ENCODE data around the gene SH3BP2.

The SH3BP2 gene

DNA sequence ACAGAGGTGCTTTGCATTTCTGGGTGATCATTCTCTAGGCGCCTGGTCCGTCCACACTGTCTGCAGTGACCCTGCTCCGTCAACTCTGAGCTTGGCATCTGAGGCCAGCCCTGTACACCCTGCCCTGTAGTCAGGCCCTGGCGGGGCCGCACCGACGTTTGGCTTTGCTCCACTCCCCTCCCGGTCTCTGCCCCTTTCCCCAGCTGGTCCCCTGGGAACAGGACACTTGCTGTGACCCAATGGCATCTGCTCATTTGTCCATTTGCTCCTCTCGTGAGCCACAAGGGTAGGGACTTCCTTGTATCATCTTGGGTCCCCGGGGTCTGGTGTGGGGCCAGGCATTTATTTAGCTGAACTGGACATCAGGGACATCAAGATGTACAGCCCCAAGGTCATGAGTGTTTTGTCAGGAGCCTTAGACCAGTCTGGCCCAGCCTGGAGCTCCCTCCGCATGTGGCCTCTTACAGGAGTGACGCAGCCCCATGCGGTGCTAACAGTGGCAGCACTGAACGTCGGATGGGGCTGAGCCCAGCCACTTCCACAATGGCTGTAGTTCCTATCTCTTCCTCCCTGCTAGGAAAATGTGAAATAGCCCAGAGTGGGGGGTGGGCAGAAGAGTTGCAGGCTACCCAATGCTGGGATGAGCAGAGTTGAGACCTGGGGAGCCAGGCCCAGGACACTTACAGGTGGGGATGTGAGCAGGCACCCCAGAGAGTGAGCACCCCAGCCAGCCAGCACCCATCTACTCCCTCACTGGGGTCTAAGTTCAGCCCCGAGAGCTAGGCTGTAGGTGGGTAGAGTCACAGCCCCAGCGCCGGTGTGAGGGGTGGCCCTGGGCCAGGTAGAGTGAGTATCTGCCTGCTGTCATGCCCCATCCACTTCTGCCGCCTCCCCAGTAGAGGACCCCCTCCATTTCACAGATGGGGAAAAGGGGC lies 2.0 kb upstream of the SH3BP2 start:
- DNase-seq (ENCODE audit: low spot score) = no peak

DNA sequence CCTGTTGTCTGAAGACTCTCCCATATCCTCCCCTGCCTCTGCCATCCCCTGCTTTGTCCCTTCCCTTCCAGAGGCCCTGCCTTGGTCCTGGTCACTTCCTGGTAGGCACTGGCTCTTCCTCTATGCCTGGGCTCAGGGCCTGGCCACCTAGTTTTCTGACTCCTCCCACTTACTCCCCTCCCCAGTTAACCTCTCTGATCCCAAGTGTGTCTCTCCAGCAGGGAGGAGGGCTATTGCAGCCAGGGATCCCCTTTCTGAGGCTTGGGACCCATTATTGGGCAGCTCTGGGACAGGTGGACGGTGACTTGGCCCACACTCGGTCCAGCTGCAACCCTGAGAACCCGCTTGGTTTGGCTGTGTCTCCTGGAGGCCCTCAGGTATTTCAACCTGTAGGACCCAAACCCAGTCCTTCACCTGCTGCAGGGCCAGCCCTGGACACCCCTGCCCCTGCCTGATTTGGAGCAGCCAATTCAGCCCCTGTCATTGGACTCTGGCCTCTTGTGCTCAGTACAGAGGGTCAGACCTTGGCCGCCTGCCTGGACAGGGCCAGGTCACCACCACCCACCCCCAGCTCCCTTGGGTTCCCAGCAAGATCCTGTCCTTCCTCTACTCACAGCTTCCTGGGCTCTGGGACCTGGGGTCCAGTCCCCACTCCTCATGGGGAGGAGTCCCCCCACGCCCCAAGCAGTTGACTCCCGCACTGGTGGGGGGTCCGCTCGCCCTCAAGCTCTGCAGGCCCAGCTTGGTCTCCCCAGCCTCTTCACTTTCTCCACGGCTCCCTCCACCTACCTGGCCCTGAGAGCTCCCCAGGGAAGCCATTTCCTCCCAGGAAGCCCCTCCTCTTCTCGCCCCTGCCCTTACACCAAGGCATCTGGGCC lies 1.1 kb upstream of the SH3BP2 start:
- no peak for DNase-seq (ENCODE audit: low spot score)

DNA sequence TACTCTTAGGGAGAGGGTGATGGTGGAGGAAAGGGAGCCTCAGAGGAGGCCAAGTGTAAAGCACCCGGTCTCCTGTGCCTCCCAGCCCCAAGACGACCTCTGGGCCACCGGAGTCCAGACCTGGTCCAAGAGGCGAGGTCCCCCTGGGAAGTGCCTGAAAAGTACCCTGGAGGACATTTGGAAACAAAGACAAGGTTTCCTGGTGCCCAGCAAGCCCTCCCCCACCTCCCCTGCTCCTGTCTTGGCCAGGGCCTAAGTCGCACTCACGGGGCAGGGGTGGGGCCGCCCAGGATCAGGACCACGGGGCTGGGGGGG lies 532 bp upstream of the SH3BP2 start:
- no peak for DNase-seq (ENCODE audit: low spot score)

DNA sequence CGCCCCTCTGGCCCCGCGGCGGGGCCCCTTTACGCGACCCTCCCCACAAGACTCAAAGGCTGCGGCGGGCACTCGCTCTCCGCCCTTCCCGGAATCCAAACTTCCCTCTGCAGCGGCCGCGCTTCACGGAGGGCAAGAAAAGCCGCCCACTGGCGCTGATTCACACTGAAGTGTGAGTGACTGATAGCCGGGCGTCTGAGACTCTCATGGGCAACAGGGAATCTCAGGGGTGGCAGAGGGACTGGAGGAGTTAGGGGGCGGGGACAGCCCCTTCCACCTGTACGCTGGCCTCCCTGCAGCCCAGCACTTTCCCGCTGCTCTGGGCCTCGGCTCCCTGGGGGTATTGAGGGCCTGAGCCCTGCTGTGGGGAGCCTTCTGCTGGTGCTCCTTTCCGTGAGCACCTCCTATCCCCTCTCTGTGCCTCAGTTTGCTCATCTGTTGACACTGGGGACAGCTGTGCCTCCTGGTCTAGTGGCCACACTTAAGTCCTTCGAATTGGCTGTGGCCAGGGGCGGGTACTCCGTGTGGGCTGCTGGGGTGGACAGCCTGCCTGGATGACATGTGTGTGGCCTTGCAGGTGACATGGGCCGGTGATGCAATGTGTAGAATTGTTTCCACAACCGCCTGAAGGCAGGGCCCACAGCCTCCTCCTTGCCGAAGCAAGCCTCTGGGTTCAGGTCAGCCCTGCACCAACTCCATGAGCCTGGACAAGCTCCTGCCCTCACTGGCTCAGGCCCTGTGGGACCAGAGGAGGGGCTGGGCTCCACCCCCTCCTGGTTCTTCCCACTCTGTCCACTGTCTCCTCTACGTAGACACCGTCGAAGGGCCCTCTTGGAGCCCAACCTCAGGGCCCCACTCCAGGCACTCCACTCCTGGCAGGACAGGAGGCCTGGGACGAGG lies 951 bp downstream of the SH3BP2 start:
- no peak for DNase-seq (ENCODE audit: low spot score)

DNA sequence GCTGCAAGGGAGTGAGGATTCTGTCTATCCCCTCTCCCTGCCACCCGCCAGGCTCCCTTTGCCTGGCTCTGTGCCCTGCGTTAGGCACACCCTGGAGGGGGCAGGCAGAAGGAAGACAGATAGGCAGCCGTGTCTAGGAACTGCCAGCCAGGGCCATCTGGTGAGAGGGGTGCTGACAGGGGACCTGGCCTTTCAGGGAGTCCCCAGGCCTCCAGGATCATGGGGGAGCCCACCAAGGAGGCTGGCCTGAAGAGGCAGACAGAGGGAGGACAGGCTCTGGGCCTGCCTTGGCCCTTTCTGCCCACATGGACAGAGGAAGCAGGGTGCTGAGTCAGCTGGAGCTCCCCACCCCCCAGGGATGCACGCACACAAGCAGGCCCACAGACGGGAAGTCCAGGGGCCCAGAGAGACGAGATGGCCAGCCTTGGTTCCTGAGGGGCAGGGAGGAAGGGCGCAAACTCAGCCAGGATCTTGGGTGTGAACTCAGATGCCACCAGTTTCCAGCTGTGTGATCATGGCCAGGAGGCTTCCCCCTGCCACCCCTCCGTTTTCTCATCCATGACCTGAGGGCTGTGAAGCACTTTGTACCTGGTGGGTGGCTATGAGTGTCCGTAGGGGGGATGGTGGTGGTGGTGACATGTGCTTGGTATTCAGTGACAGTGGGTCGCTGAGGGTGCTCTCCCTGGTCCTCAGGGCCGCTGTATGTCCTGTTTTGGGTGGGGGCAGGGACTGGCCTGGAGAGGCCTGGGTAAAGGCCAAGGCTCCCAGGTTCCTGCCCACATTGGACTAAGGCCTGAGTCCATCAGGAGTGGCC lies 1.8 kb downstream of the SH3BP2 start:
- DNase-seq (ENCODE audit: low spot score) = no peak

DNA sequence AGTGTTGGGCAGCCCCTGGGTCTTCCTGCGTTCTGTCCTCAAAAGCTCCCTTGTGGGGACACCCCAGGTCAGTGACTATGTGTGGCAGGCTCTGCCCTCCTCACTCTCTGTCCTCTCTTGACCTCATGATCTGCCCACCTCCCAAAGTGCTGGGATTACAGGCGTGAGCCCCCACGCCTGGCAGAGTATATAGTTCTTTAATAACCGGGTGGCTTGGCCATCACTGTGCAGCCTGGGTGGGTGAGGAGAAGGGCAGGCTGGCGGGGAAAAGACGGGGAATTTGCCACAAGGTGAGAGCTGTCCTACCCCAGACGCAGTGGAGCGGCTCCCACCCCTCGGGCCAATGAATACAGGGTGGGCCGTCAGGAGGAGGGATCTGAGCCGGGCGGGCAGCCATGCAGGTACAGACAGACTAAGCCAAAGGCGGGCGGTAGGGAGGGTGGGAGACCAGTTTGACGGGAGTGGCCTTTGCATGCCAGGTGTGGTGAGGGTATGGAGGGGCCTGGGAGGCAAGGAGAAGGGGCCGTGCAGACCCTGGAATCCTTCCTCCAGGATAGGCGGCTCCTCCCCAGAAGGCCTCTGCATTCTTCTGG lies 2.5 kb downstream of the SH3BP2 start:
- DNase-seq (ENCODE audit: low spot score) = no peak

DNA sequence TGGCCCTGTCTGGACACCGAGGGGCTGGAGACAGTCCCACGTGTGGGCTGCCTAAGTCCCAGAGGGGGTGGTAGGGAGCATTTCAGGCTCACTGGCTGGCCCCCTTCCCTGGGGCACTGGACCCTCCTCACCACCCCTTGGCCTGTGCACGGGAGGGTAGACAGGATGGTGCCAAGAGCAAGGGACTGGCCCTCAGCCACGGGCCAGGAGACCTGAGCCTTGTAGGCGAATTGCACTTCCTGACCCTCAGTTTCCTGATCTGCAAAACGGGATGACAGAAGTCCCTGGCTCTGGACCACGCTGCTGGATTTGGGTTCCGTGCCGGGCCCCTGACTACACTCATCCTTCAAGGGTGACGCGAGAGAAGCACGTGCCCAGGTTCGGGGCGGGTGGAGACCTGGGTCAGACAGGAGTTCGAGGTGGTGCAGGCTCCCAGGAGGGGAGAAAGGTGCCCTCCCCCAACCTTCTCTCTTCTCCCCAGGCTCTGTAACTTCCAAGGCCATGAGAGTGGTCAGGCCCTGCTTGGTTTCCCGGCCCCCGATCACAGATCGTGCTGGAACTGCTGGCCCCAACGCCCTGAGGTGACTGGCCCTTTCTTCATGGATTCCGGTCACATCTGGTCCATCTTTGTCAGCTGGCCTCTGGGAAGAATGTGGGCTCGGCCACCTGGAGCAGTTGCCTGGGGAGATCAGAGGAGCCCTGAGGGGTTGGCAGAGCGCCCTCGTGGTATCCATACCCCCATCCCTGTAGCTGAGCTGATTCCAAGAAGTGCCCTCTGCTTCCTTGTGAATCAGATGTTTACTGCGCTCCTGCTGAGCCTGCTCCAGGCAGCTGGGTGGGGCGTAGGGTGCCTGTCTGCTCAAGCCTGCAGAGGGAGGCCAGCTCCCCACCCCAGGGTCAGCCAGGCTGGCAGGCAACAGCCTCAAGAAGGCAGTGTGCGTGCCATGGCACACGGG lies 3.3 kb downstream of the SH3BP2 start:
- no peak for DNase-seq (ENCODE audit: low spot score)

DNA sequence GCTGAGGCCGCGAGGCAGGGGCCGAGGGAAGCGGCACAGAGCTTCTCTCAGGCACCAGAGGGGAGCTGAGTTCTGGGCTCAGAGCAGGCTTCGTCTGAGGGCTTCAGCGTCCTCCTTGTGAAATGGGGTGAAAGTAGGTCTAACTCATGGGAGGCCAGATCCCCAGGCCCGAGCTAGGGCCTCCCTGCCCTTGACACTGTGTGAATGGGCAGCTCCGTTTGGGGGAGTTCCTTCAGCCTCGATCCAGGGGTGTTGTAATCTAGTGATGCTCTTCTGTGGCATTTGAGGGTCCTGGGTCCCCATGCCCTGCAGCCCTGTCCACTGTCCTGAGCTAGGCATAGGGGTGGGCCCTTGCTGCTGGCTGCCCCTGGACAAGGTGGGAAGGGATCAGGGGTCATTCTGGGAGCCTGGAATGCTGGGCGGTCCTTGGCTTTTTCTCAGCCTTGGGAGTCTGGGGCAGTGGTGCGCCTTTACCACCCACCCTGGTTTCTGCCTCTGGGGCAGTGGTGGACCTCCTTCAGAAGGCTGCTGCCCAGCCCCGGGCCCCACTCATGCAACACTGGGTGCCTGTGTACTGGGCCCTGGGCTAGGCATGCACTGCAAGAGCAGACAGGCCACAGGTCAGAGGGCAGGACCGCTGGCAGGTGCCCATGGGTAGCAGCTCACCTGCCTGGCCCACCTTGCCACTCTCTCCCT lies 4.1 kb downstream of the SH3BP2 start:
- no peak for DNase-seq (ENCODE audit: low spot score)

DNA sequence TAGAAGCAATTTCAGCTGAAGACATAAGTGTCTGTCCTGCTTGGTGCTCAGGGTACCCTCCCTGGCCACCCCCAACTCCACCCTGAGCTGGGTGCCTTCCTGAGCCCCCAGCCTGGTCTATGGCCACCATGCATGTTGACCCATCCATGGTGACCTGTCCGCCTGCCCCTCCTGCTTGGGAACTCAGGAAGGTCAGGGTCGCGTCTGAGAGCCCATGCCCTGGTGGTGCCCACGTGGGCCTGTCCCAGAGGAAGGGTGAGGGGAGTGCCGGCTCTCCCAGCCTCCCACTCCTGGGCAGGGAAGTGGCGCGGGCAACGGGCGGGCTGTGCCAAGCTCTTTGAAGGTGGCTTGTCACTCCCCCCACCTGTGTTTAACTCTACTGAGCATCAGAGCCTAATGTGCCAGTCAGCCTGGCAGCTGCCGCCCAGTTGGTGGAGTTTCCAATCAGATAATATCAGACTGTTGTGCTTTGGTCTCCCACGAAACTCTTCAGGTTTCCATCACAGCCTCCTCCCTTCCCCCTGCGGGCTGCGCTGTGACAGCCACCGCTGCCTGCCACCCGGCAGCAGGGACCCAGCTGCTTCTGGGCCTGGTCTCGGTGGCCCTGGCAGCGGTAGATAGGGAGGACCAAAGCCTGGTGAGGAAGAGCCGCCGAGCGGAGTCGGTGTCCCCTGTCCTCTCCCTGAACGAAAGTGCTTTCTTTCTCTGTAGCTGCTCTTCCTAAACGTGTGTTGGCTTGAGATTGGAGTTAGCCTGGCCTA lies 4.8 kb downstream of the SH3BP2 start:
- no peak for DNase-seq (ENCODE audit: low spot score)

DNA sequence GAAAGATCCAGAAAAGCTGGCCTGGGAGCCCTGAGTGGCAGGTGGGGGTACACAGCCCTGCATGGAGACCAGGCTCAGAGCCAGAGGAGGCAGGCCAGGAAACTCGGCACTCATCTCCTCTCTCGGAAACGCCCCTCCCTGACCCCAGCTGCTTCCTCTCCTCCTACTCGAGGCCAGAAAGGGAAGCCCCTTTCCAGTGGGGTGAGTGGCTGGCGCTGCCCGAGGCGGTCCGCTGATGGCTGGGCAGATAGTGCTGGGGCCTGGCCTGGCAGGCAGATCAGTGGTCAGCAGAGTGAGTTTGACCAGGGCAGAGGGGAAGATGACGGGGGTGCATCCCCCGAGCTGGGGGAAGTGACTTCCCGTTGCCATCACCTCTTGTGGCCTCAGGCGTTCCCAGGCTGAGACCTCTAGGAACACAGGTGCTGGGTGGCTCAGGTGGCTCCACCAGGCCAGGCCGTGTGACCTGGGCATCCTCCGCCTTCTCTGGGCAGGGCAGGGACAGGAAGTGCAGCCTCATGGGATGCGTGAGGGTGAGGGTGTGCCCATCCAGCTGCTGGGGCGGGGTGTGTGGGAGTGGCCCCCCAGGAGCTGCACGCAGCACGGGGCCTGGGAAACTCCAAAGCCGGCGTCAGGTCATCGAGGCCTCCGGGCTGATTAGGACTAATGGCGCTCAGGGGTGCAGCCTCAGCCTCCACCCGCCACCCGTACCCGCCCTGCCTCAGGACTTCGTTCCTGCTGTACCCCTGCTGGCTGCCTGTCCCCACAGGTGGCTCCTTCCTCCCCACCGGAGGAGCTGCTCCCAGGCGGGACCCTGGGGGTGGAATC lies 5.7 kb downstream of the SH3BP2 start:
- DNase-seq (ENCODE audit: low spot score) = no peak

DNA sequence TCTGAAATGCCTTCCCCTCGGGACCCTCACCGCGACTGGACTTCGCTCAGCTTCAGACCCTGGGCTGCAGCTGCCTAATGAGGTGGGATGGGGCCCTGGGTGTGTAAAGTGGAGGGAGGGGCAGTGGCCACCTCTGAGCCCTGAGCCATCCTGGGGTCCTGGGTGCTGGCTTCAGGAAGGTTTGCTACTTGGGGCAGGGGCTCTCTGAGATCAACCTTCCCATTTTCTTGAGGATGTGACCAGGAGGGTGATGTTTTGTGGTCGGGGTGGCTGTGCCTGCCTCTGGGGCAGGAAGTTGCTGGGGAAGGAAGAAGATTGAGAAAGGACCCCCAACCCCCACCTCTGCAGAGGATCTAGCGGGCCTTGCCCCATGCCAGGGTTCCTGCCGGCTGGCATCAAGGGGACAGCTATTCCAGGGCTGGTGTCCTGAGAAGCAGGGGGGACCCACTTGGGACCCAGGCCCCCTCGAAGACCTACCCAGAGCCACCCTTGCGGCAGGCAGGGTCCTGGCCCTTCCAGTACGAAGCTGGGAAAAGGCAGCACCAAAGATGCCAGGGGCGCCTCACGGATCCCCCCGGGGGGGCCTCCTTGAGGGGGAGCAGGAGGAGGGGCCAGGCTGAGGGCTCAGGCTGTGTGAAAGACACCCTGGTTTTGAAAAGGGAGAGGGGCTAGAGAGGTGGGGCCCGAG lies 6.5 kb downstream of the SH3BP2 start:
- no peak for DNase-seq (ENCODE audit: low spot score)

DNA sequence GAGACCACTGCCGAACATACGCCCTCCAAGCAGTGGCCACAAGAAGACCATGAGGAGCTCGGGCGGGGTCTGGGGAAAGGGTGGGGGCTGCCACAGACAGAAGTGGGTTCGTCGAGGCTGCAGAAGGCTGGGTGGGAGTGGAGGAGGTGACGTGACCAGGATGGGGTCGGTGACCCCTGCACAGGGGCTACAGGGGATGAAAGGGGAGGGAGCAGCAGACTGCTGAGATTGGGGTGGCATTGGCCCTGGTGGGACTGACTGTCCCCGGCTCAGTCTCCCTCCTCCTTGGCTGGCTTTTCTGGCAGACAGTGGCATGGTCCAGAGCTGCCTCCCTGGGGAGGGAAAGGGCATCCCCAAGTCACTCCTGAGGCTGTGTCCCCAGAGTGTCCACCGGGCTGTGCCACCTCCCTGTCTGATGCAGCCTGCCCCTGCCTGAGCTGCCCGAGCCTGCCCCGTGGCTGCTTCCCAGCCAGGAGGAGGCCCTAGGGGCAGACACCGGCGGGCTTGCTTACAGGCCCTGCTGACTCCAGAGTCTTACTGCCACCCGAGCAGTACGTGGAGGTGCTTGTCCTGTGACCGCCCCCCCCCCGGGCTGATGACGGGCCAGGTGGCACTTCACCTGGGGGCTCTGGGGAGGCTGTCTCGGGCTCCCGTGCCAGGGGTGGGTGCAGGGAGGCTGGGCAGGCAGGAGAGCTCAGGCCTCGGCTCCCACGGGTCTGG lies 7.2 kb downstream of the SH3BP2 start:
- DNase-seq (ENCODE audit: low spot score) = no peak

DNA sequence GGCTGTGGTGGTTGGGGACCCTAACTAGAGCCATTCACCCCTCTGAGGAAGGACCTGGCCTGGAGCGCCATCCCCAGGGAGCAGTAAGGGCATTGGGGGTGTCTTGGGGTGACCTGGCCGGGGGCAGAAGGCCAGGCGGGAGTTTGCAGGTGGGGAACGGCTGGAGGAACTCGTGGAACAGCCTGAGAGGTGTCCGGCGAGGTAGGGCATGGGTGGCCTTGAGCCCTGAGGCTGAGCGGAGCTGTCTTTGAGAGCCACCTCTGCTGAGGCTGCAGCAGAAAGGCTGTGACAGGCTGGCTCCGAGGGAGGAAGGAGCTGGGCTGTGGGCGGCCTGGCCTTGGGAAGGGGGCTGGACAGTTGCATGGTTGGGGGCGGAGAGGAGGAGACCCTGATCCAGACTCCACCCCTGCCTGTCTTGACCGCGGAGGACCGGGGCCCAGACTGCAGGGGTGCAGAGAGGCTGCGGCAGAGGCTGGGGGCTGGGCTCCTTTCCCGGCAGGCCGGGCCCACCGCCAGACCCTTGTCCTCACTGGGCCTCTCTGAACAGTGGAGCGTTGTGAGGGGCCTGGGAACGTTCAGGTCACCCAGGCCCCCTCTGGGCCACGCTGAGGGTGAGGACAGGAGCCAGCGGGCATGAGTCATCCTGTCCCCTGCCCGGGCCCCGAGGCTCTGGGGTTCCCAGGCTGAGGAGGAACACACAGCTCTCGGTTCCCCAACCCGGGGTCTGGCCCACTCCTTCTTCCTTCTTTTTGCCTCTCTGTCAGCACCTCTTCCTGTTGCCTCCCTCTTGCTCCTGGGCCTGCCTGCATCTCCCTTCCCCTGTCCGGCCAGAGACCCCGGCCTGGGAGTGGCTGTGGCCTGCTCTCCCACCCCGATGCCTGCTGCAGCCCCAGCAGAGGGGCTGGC lies 8.1 kb downstream of the SH3BP2 start:
- DNase-seq (ENCODE audit: low spot score) = peak; percentile 66

DNA sequence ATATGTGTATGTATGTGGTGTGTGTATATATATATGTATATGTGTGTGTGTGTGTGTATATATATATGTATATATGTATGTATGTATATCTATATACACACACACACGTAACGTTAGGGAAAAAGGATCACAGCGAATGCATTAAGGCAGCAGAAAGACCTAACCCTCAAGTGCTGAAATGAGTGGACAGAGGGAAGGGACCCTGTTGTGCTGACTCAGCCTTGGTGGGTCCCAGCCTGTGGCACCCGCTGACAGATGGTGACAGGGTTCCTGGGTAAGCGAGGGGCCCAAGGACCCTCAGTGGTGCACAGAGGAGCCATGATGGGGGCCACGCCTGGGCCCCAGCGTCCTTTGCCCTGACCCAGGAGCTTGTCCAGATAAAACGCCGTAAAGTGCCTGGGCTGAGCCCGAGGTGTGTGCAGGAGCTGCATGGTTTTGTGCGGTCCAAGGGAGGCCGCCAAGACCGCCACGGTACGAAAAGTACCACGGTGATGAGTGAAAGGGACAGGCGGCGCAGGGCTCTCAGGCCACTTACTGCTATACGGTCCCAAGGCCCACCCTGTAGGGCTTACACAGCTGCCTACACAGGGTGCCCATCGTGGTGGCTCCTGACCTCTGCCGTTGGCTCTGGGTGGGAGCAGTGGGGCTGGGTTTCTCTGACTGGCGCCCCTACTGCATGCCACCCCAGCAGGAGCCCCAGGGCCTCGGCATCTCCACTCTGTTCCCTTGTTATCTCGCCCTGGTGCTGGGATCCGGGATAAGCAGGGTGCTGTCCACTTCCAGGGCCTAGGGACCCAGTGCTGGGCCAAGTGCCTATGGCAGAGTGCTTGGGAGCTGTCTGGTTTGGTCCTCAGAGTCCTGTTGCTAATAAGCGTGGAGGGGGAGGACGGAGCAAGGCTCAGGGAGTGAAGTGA lies 10.0 kb downstream of the SH3BP2 start:
- no peak for DNase-seq (ENCODE audit: low spot score)
